ENCODE measurements around the gene RER1.

DNA sequence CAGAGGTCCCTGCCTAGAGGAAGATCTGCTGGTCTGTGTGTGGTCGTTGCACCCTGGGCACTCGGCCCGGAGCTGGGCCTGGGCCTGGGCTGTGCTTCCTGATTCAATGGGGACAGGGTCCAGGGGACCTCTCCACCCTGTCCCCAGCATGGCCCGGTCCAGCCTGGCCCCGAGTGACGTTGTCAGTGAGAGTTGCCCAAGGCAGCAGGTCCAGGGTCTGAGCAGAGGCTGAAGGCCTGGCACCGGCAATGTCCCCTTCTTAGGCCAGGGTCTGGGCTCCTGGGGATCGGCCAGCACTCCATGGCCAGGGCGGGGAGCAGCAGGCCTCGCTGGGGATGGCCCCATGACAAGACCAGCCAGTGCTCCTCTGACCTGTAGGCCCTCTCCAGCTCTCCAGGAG, 36.3 kb downstream of the RER1 start:
- TF ChIP-seq POLR2A (IDR thresholded peaks at IDR 0.05): no peak
- TF ChIP-seq, protein P1, sequence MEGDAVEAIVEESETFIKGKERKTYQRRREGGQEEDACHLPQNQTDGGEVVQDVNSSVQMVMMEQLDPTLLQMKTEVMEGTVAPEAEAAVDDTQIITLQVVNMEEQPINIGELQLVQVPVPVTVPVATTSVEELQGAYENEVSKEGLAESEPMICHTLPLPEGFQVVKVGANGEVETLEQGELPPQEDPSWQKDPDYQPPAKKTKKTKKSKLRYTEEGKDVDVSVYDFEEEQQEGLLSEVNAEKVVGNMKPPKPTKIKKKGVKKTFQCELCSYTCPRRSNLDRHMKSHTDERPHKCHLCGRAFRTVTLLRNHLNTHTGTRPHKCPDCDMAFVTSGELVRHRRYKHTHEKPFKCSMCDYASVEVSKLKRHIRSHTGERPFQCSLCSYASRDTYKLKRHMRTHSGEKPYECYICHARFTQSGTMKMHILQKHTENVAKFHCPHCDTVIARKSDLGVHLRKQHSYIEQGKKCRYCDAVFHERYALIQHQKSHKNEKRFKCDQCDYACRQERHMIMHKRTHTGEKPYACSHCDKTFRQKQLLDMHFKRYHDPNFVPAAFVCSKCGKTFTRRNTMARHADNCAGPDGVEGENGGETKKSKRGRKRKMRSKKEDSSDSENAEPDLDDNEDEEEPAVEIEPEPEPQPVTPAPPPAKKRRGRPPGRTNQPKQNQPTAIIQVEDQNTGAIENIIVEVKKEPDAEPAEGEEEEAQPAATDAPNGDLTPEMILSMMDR (IDR thresholded peaks at IDR 0.05): no peak
- TF ChIP-seq POLR2AphosphoS5 (IDR thresholded peaks at IDR 0.05; ENCODE audit: insufficient read depth in 1 of 2, low read depth in 1 of 2): no peak

All from vagina (tissue), 2 donors.